CD4-positive, alpha-beta T cell treated with Interleukin-1 beta for 1 hour (primary cell): ENCODE data around the gene WWTR1.

Experiments used
- DNase-seq, 2 donors: peaks; one replicate each; pipeline ENCODE4 v3.0.0-alpha.2; 2020 to 2022

The WWTR1 gene

GRCh38 chr3:149657926-149658743 lies at the start of gene WWTR1:
Gene WWTR1, minus strand, starts transcription at chr3:149658025. Its CDS starts 719 bp downstream, at chr3:149657306.
- DNase-seq, result peak; percentile 4 to 24

GRCh38 chr3:149706905-149707304 lies 49.1 kb upstream of the WWTR1 start:
- DNase-seq, result no peak

GRCh38 chr3:149705416-149705815 lies 47.6 kb upstream of the WWTR1 start:
- DNase-seq, result no peak

- no peak for DNase-seq
Observed at GRCh38 chr3:149703466-149703865, 45.6 kb upstream of the WWTR1 start.

- no peak for DNase-seq
Observed at GRCh38 chr3:149702691-149703441, 45.0 kb upstream of the WWTR1 start.

GRCh38 chr3:149701977-149702350 lies 44.1 kb upstream of the WWTR1 start:
- DNase-seq, result peak in 1 of 2 donors; percentile 5

GRCh38 chr3:149701206-149701976 lies 43.6 kb upstream of the WWTR1 start:
- peak in 1 of 2 donors; percentile 29 for DNase-seq

- DNase-seq, result no peak
Observed at GRCh38 chr3:149688122-149688757, 30.4 kb upstream of the WWTR1 start.

- no peak for DNase-seq
Observed at GRCh38 chr3:149686996-149687395, 29.2 kb upstream of the WWTR1 start.

GRCh38 chr3:149678351-149678950 lies 20.6 kb upstream of the WWTR1 start:
- no peak for DNase-seq

- DNase-seq, result no peak
Observed at GRCh38 chr3:149673393-149673792, 15.6 kb upstream of the WWTR1 start.

GRCh38 chr3:149670742-149671492 lies 13.1 kb upstream of the WWTR1 start:
- DNase-seq, result no peak

GRCh38 chr3:149667576-149667975 lies 9.8 kb upstream of the WWTR1 start:
- DNase-seq, result no peak

GRCh38 chr3:149663966-149664365 lies 6.1 kb upstream of the WWTR1 start:
- no peak for DNase-seq

GRCh38 chr3:149662240-149662887 lies 4.5 kb upstream of the WWTR1 start:
- DNase-seq, result no peak

GRCh38 chr3:149660462-149660861 lies 2.6 kb upstream of the WWTR1 start:
- DNase-seq, result no peak

GRCh38 chr3:149658744-149659497 lies 1.1 kb upstream of the WWTR1 start:
- no peak for DNase-seq

GRCh38 chr3:149657321-149657925 lies 402 bp downstream of the WWTR1 start:
- DNase-seq, result peak in 1 of 2 donors; percentile 2

- DNase-seq, result no peak
Observed at GRCh38 chr3:149655826-149656574, 1.8 kb downstream of the WWTR1 start.
